GM23338 (cell line): ENCODE data around the gene SORCS2. TPM values are rescaled to one million over a fixed set of nuclear protein-coding genes. Genes with fewer than 3 reads are reported as not detected.

Experiments
- ATAC-seq: fragments of 200-7000 bp; cut with Tn5 transposase; 3 replicates; pipeline ENCODE4 v1.9.1; 2020
- DNase-seq: peaks from one replicate; pipeline ENCODE4 v3.0.0-alpha.2; 2015; ENCODE audit warnings: low spot score
- H2AFZ ChIP-seq: fragments of 200-600 bp; sonication (generic); 2 replicates; pipeline ENCODE4 v1.8.0; 2016; ENCODE audit warnings: antibody characterized with exemption, mild to moderate bottlenecking, moderate library complexity
- H3F3A ChIP-seq: fragments of 200-600 bp; sonication (generic); replicated peaks from 2 replicates; pipeline ENCODE4 v1.8.0; 2017; ENCODE audit warnings: antibody characterized with exemption, mixed run types, low read depth
- H3K27ac ChIP-seq: fragments of 200-600 bp; sonication (generic); 2 replicates; pipeline ENCODE4 v1.6.1; 2016; ENCODE audit warnings: low read depth
- H3K27me3 ChIP-seq: fragments of 200-600 bp; sonication (generic); 2 replicates; pipeline ENCODE4 v1.8.0; 2016; ENCODE audit warnings: mild to moderate bottlenecking, mixed run types, moderate library complexity; ENCODE audit not compliant: insufficient read depth
- H3K36me3 ChIP-seq: fragments of 200-600 bp; sonication (generic); 2 replicates; pipeline ENCODE4 v1.8.0; 2016; ENCODE audit warnings: mild to moderate bottlenecking; ENCODE audit not compliant: insufficient read depth
- H3K4me1 ChIP-seq: fragments of 200-600 bp; sonication (generic); 2 replicates; pipeline ENCODE4 v1.8.0; 2016; ENCODE audit warnings: mild to moderate bottlenecking, moderate library complexity; ENCODE audit not compliant: insufficient read depth
- H3K4me2 ChIP-seq: fragments of 200-600 bp; sonication (generic); 2 replicates; pipeline ENCODE4 v1.7.1; 2017; ENCODE audit warnings: mixed run types
- H3K4me3 ChIP-seq: fragments of 200-600 bp; sonication (generic); 2 replicates; pipeline ENCODE4 v1.6.1; 2016; ENCODE audit warnings: mixed run types
- H3K79me2 ChIP-seq: fragments of 200-600 bp; sonication (generic); replicated peaks from 2 replicates; pipeline ENCODE4 v1.8.0; 2017; ENCODE audit warnings: mild to moderate bottlenecking; ENCODE audit not compliant: insufficient read depth
- H3K9me2 ChIP-seq: fragments of 200-600 bp; sonication (generic); 2 replicates; pipeline ENCODE4 v1.8.0; 2017; ENCODE audit not compliant: insufficient read depth
- H4K20me1 ChIP-seq: fragments of 200-600 bp; sonication (generic); replicated peaks from 2 replicates; pipeline ENCODE4 v1.8.0; 2017; ENCODE audit warnings: mild to moderate bottlenecking; ENCODE audit not compliant: insufficient read depth
- H3K27ac Mint-ChIP-seq: 2 replicates; pipeline ENCODE4 v1.8.0; 2020; ENCODE audit warnings: inconsistent platforms, mild to moderate bottlenecking, moderate library complexity, mixed read lengths
- H3K27me3 Mint-ChIP-seq: 3 replicates; pipeline ENCODE4 v1.8.0; 2022; ENCODE audit warnings: low read depth, mild to moderate bottlenecking, moderate library complexity, mixed read lengths, inconsistent platforms; ENCODE audit not compliant: insufficient read depth, poor library complexity
- H3K36me3 Mint-ChIP-seq: 3 replicates; pipeline ENCODE4 v1.8.0; 2021; ENCODE audit warnings: low read depth, mild to moderate bottlenecking, inconsistent platforms, moderate library complexity, mixed read lengths
- H3K4me1 Mint-ChIP-seq: 3 replicates; pipeline ENCODE4 v1.8.0; 2020; ENCODE audit warnings: mild to moderate bottlenecking, inconsistent platforms, mixed read lengths
- H3K4me3 Mint-ChIP-seq: 3 replicates; pipeline ENCODE4 v1.8.0; 2021; ENCODE audit warnings: moderate library complexity, mild to moderate bottlenecking, inconsistent platforms, mixed read lengths
- H3K9me3 Mint-ChIP-seq: 3 replicates; pipeline ENCODE4 v1.8.0; 2020; ENCODE audit warnings: moderate library complexity, mild to moderate bottlenecking, inconsistent platforms, mixed read lengths
- CREB1 ChIP-seq: fragments of 250-450 bp; sonication (Bioruptor Pico); IDR thresholded peaks from 2 replicates; pipeline ENCODE4 v1.5.0; 2020; ENCODE audit warnings: low read depth, mild to moderate bottlenecking, moderate library complexity
- CTCF ChIP-seq, 2 experiments: fragments of 200-600 bp in 1 of 2; sonication (generic) in 1 of 2; conservative IDR thresholded peaks; 2 replicates each; pipeline versions ENCODE4 v1.5.1 to v1.6.1; 2016 to 2017; ENCODE audit warnings: antibody characterized with exemption in 2 of 2, low read depth in 2 of 2, mild to moderate bottlenecking in 2 of 2, moderate library complexity in 1 of 2
- ETS1 ChIP-seq: IDR thresholded peaks from 2 replicates; pipeline ENCODE4 v1.6.1; 2016; ENCODE audit warnings: antibody characterized with exemption
- EZH2 ChIP-seq: fragments of 200-600 bp; sonication (generic); IDR thresholded peaks from one replicate; pipeline ENCODE4 v1.8.0; 2017; ENCODE audit warnings: antibody characterized with exemption, mild to moderate bottlenecking, low read depth; ENCODE audit not compliant: unreplicated experiment
- EZH2phosphoT487 ChIP-seq: fragments of 200-600 bp; sonication (generic); IDR thresholded peaks from one replicate; pipeline ENCODE4 v1.8.1; 2018; ENCODE audit warnings: antibody characterized with exemption; ENCODE audit not compliant: unreplicated experiment
- JUNB ChIP-seq: IDR thresholded peaks from one replicate; pipeline ENCODE4 v1.6.1; 2016; ENCODE audit warnings: antibody characterized with exemption; ENCODE audit not compliant: unreplicated experiment
- NANOG ChIP-seq: IDR thresholded peaks from 2 replicates; pipeline ENCODE4 v1.6.1; 2016; ENCODE audit warnings: antibody characterized with exemption, borderline replicate concordance
- POLR2AphosphoS5 ChIP-seq: IDR thresholded peaks from 2 replicates; pipeline ENCODE4 v1.6.1; 2016; ENCODE audit warnings: antibody characterized with exemption, low read depth
- REST ChIP-seq: IDR thresholded peaks from one replicate; pipeline ENCODE4 v1.6.1; 2018; ENCODE audit warnings: antibody characterized with exemption; ENCODE audit not compliant: unreplicated experiment
- STAT1 ChIP-seq: IDR thresholded peaks from one replicate; pipeline ENCODE4 v1.6.1; 2016; ENCODE audit warnings: antibody characterized with exemption; ENCODE audit not compliant: unreplicated experiment
- ZNF114 ChIP-seq: fragments of 250-450 bp; sonication (Bioruptor Pico); IDR thresholded peaks from 2 replicates; pipeline ENCODE4 v1.5.0; 2020; ENCODE audit warnings: mild to moderate bottlenecking, moderate library complexity
- ZNF331 ChIP-seq: fragments of 250-450 bp; sonication (Bioruptor Pico); IDR thresholded peaks from 2 replicates; pipeline ENCODE4 v1.5.0; 2020; ENCODE audit warnings: low read depth, mild to moderate bottlenecking, moderate library complexity
- ZNF462 ChIP-seq: fragments of 250-450 bp; sonication (Bioruptor Pico); IDR thresholded peaks from 2 replicates; pipeline ENCODE4 v1.5.0; 2020; ENCODE audit warnings: mild to moderate bottlenecking, moderate library complexity
- polyA plus RNA-seq: library from polyadenylated mRNA; unstranded; fragments of >200 nt; fragmentation: Nextera tagmentation; extraction: Ambion mirVana; gene quantifications from 2 replicates; pipeline ENCODE4 v1.2.1, GENCODE V29; 2016
- total RNA-seq: library from RNA; depleted of rRNA; stranded (reverse); fragments of >200 nt; shearing (Covaris generic); gene quantifications from 2 replicates; pipeline ENCODE4 v1.2.3, GENCODE V29; 2014

SORCS2 gene
- total and polyA plus RNA-seq, 2 experiments from 2014 or later: 0.47 to 2.4 TPM

GRCh38 chr4:7202411-7202810 lies 10.1 kb downstream of the SORCS2 start:
- Histone ChIP-seq H3K4me3 (peak overlapping the region; percentile 8), H3K79me2 (no peaks in the 10 kb centered on the region), H2AFZ (peak overlapping the region; percentile 28; the same call in 1 of the 2 replicates), H3K4me1 (peaks cover 24% of the 10 kb centered on the region), H3K27ac (peak overlapping the region; percentile 68), H3K27me3 (no peaks in the 10 kb centered on the region), H3K9me2 (no peaks in the 10 kb centered on the region), H3F3A (peaks cover 4% of the 10 kb centered on the region; the same call in 1 of the 2 replicates), H3K36me3 (no peaks in the 10 kb centered on the region; the same call in 1 of the 2 replicates), H4K20me1 (no peaks in the 10 kb centered on the region), H3K4me2 (peak overlapping the region; percentile 40)
- Mint-ChIP-seq H3K27ac (peak overlapping the region; percentile 77; the same call in 1 of the 2 replicates), H3K4me1 (peaks cover 46% of the 10 kb centered on the region), H3K9me3 (no peaks in the 10 kb centered on the region), H3K27me3 (peaks cover 23% of the 10 kb centered on the region), H3K4me3 (no peak overlapping the region; the same call in 2 of the 3 replicates), H3K36me3 (no peaks in the 10 kb centered on the region)
- TF ChIP-seq EZH2 (no peak), STAT1 (no peak), POLR2AphosphoS5 (no peak), CTCF (conservative IDR thresholded peaks at IDR 0.05; ENCODE audit: low read depth in 2 of 2) (no peak), NANOG (no peak), JUNB (no peak), ZNF331 (CRISPR knock-in tag) (no peak), ZNF462 (CRISPR knock-in tag) (no peak), EZH2phosphoT487 (no peak), CREB1 (CRISPR knock-in tag) (no peak), ZNF114 (no peak), REST (no peak), ETS1 (no peak)
- no peak for ATAC-seq
- DNase-seq: no peak
